ENCODE data around the gene ZNF766.
A peak's percentile ranks its signal among the peaks of the same experiment; 100 is the strongest.

- TF ChIP-seq EZH2 (IDR thresholded peaks at IDR 0.05; ENCODE audit: borderline replicate concordance, low read depth, low read length, severe bottlenecking) (no peak), CTCF (IDR thresholded peaks at IDR 0.05; ENCODE audit: borderline replicate concordance, extremely low read depth, low read length, poor library complexity, severe bottlenecking) (peak; percentile 78)
These were observed 21.1 kb upstream of the ZNF766 start for GRCh38 chr19:52248241-52248640.
